DND-41 (cell line): ENCODE results near the gene MATN1.

Experiments
- CTCF ChIP-seq: IDR thresholded peaks from 2 replicates; pipeline ENCODE4 v1.5.1; 2012; ENCODE audit warnings: borderline replicate concordance, low read length, moderate library complexity, mild to moderate bottlenecking; ENCODE audit not compliant: poor library complexity, severe bottlenecking; ENCODE audit errors: extremely low read depth
- EZH2 ChIP-seq: IDR thresholded peaks from 3 replicates; pipeline ENCODE4 v1.6.1; 2012; ENCODE audit warnings: borderline replicate concordance, low read depth, mild to moderate bottlenecking, moderate library complexity, low read length, inconsistent platforms; ENCODE audit not compliant: severe bottlenecking

- no peak for TF ChIP-seq CTCF
- no peak for TF ChIP-seq EZH2
Observed at GRCh38 chr1:30734106-30734505, 10.7 kb upstream of the MATN1 start.
